ENCODE results near the gene TFAP2A. TPM values are rescaled to one million over a fixed set of nuclear protein-coding genes. Genes with fewer than 3 reads are reported as not detected.
A peak's percentile ranks its signal among the peaks of the same experiment; 100 is the strongest.

The TFAP2A gene
- total RNA-seq, 1 experiment from 2014 or later: 24.3 TPM

- TF ChIP-seq ZNF274 (IDR thresholded peaks at IDR 0.05; ENCODE audit: low read depth, low read length) (no peak), REST (IDR thresholded peaks at IDR 0.05; ENCODE audit: low read depth) (no peak), SRF (IDR thresholded peaks at IDR 0.05; ENCODE audit: low read depth) (no peak), SP1 (IDR thresholded peaks at IDR 0.05; ENCODE audit: low read depth) (peak; percentile 71), EGR1 (IDR thresholded peaks at IDR 0.05; ENCODE audit: low read depth) (peak; percentile 79), CBX3 (IDR thresholded peaks at IDR 0.05; ENCODE audit: low read depth) (no peak; the same call in 1 of the 2 replicates), ZBTB33 (IDR thresholded peaks at IDR 0.05; ENCODE audit: extremely low read depth, insufficient replicate concordance, low read length) (no peak), ATF3 (IDR thresholded peaks at IDR 0.05) (no peak), JUND (IDR thresholded peaks at IDR 0.05) (no peak; the same call in 1 of the 2 replicates), EZH2phosphoT487 (IDR thresholded peaks at IDR 0.05; ENCODE audit: borderline replicate concordance) (no peak)
Observed at GRCh38 chr6:10404107-10404798, 10.6 kb downstream of the TFAP2A start (continued).
